Measurements from ENCODE around the gene GPC6.

The GPC6 gene

DNA sequence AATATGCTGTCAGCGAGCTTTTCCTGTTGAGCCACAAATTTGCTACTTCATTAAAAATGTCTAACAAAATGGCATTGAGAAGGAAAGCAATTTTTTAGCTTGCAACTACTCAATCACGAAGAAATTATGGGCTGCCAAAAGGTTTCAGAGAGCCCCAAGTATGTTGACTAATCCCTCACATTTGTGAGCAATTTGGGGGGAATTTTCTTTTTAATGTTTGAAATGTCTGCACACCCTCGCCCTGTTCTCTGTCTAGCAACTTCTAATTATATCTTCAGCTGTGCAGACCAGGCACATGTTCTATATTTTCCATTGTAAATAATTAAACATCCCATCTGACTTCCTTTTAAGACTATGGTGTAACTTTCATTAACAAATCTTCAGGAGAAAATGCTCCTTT lies 1060.0 kb downstream of the GPC6 start:
- Histone ChIP-seq H3K27me3 (replicated peaks in 2 of 5; ENCODE audit: control insufficient read depth in 4 of 5, insufficient read depth in 5 of 5, low read length in 4 of 5) (no peaks in the 10 kb centered on the region), H3K9me3 (ENCODE audit: control extremely low read depth in 1 of 5, control insufficient read depth in 4 of 5, insufficient read depth in 2 of 5, low read depth in 1 of 5, low read length in 4 of 5) (peaks cover 0 to 6% (median 3%) of the 10 kb centered on the region in 5 experiments), H3K4me3 (ENCODE audit: control insufficient read depth in 1 of 7, extremely low read depth in 1 of 7, insufficient read depth in 4 of 7, low read depth in 2 of 7, low read length in 6 of 7) (no peak overlapping the region), H3K27ac (ENCODE audit: insufficient read depth in 1 of 2, low read depth in 1 of 2, low read length in 2 of 2, poor library complexity in 1 of 2, severe bottlenecking in 2 of 2) (no peak overlapping the region), H3K36me3 (ENCODE audit: control insufficient read depth in 4 of 4, insufficient read depth in 4 of 4, low read length in 3 of 4) (no peaks in the 10 kb centered on the region), H3K4me1 (ENCODE audit: control extremely low read depth in 1 of 4, control insufficient read depth in 4 of 4, insufficient read depth in 4 of 4, low read length in 3 of 4) (no peaks in the 10 kb centered on the region)
- WGBS (ENCODE audit: insufficient coverage): 100% methylated on average over 1 of the region's 3 CpGs
- no peak for DNase-seq
- ChIA-PET CTCF (interaction anchor here (3.0 kb wide), 1 partner anchor 22 kb away, joined by 12 read pairs; no protein-coding TSS in a partner anchor), POLR2A (no interaction called here)

DNA sequence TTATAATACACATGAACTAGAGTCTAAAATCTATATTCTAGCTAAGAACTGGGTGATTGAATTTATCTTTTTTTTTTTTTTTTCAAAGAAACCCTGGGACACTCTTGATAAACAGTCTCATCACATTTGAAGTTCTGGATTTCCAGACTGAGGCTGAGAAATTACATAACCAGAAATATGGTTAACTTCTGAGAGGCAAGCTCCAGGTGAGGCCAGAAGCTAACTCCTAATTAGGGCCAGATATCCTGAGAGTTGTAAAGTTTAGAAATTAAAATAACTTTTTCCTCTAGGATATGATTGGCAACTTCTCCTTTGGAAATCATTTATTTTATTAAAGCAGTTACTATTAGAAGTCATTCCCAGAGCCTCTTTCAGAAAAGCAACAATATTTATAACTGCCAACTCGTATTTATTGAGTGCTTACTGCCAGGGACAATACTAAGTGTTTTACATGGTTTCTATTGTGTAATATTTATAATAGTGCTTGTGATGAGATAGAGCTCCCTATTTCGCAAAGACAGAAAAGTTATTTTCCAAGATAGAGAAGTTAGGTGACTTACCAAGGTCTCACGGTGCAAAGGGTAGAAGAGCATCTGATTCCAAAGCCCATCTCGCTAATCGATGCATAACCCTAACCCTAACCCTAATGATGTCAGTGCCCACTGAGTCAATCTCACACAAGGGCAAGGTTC lies 1065.2 kb downstream of the GPC6 start:
- DNase-seq: no peak

DNA sequence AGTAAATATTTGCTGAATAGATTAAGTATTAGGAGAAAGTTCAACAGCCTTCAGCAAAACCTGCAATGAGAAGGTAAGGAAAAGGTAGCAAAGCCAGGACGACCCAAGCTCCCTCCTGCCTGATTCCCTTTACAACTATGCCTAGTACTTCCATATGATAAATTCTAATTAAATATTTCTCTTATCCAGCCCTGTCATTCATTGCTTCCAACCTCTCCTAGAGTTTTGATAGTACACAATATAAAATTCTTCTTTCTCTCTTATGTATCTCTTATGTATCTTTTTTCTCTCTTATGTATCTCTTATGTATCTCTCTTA lies 1065.7 kb downstream of the GPC6 start:
- no peak overlapping the region for H3K27ac ChIP-seq (ENCODE audit: insufficient read depth in 1 of 2, low read depth in 1 of 2, low read length in 2 of 2, poor library complexity in 1 of 2, severe bottlenecking in 2 of 2)
- H3K4me1 ChIP-seq (ENCODE audit: control extremely low read depth in 1 of 4, control insufficient read depth in 4 of 4, insufficient read depth in 4 of 4, low read length in 3 of 4): no peaks in the 10 kb centered on the region
- no peak for DNase-seq
- ChIA-PET POLR2A (no interaction called here), CTCF (no interaction called here)
- no peaks in the 10 kb centered on the region for H3K9me3 ChIP-seq (ENCODE audit: control extremely low read depth in 1 of 5, control insufficient read depth in 4 of 5, insufficient read depth in 2 of 5, low read depth in 1 of 5, low read length in 4 of 5)
- H3K4me3 ChIP-seq (ENCODE audit: control insufficient read depth in 1 of 7, extremely low read depth in 1 of 7, insufficient read depth in 4 of 7, low read depth in 2 of 7, low read length in 6 of 7): no peak overlapping the region
- 100% methylated on average over 1 of the region's 1 CpG for WGBS (ENCODE audit: insufficient coverage)
- no peaks in the 10 kb centered on the region for H3K27me3 ChIP-seq (replicated peaks in 2 of 5; ENCODE audit: control insufficient read depth in 4 of 5, insufficient read depth in 5 of 5, low read length in 4 of 5)
- no peaks in the 10 kb centered on the region for H3K36me3 ChIP-seq (ENCODE audit: control insufficient read depth in 4 of 4, insufficient read depth in 4 of 4, low read length in 3 of 4)

More for the DNA sequence above, 1065.2 kb downstream of the GPC6 start:
- Histone ChIP-seq H3K36me3 (ENCODE audit: control insufficient read depth in 4 of 4, insufficient read depth in 4 of 4, low read length in 3 of 4) (no peaks in the 10 kb centered on the region), H3K27me3 (replicated peaks in 2 of 5; ENCODE audit: control insufficient read depth in 4 of 5, insufficient read depth in 5 of 5, low read length in 4 of 5) (no peaks in the 10 kb centered on the region), H3K27ac (ENCODE audit: insufficient read depth in 1 of 2, low read depth in 1 of 2, low read length in 2 of 2, poor library complexity in 1 of 2, severe bottlenecking in 2 of 2) (no peak overlapping the region), H3K9me3 (ENCODE audit: control extremely low read depth in 1 of 5, control insufficient read depth in 4 of 5, insufficient read depth in 2 of 5, low read depth in 1 of 5, low read length in 4 of 5) (no peaks in the 10 kb centered on the region), H3K4me1 (ENCODE audit: control extremely low read depth in 1 of 4, control insufficient read depth in 4 of 4, insufficient read depth in 4 of 4, low read length in 3 of 4) (no peaks in the 10 kb centered on the region), H3K4me3 (ENCODE audit: control insufficient read depth in 1 of 7, extremely low read depth in 1 of 7, insufficient read depth in 4 of 7, low read depth in 2 of 7, low read length in 6 of 7) (no peak overlapping the region)
- ChIA-PET CTCF (no interaction called here), POLR2A (interaction anchor here (0.6 to 0.8 kb wide), 3 partner anchors 12 to 856 kb away, joined by 3 to 6 read pairs (median 3); no protein-coding TSS in a partner anchor)
- 100% methylated on average over 1 of the region's 5 CpGs for WGBS (ENCODE audit: insufficient coverage)

DNA sequence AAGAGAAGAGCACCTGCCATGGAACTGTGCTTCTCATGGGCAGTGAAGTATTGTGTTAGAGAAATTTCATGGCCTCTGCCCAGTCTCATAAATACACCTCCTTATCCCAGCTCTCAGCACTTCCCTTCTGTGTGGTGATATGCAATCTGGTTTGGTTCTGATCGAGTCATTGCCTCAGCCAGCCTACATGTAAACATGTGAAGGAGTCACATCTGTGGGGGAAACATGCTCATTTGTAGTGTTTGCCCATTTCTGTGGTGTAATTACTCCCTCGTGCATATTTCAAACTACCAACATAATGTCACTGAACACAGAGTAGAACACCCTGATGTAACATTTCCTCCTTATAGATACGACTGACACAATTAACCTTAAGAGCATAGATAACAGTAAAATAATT lies 1069.9 kb downstream of the GPC6 start:
- H3K27me3 ChIP-seq (replicated peaks in 2 of 5; ENCODE audit: control insufficient read depth in 4 of 5, insufficient read depth in 5 of 5, low read length in 4 of 5): no peaks in the 10 kb centered on the region
- CTCF ChIA-PET: no interaction called here
- DNase-seq: peak in 2 of 3 donors; percentile 3 to 14
- no peaks in the 10 kb centered on the region for H3K9me3 ChIP-seq (ENCODE audit: control extremely low read depth in 1 of 5, control insufficient read depth in 4 of 5, insufficient read depth in 2 of 5, low read depth in 1 of 5, low read length in 4 of 5)
- no peak overlapping the region for H3K27ac ChIP-seq (ENCODE audit: insufficient read depth in 1 of 2, low read depth in 1 of 2, low read length in 2 of 2, poor library complexity in 1 of 2, severe bottlenecking in 2 of 2)
- WGBS (ENCODE audit: insufficient coverage): no CpG with 5 or more reads among the region's 3 CpGs
- H3K36me3 ChIP-seq (ENCODE audit: control insufficient read depth in 4 of 4, insufficient read depth in 4 of 4, low read length in 3 of 4): no peaks in the 10 kb centered on the region
- H3K4me3 ChIP-seq (ENCODE audit: control insufficient read depth in 1 of 7, extremely low read depth in 1 of 7, insufficient read depth in 4 of 7, low read depth in 2 of 7, low read length in 6 of 7): no peak overlapping the region
- no peaks in the 10 kb centered on the region for H3K4me1 ChIP-seq (ENCODE audit: control extremely low read depth in 1 of 4, control insufficient read depth in 4 of 4, insufficient read depth in 4 of 4, low read length in 3 of 4)
- POLR2A ChIA-PET: no interaction called here

DNA sequence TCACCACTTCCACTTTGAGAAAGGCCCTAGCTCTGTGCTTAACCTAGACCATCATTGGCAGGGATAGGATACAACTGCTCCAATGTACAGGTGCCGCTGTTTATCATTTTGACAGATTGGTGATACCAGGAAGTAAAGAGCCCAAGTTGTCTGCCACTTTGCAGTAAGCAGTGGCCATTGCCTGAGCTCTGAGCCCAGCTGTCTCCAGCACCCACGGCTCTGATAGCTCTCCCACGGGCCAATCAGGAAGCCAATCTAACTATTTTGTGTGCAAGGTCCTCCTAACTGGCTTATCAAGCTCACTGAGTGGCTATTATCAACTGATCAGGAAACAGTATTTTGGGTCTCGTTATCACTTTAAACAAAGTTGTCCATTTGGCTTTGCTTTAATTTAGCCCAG lies 1071.7 kb downstream of the GPC6 start:
- Histone ChIP-seq H3K9me3 (ENCODE audit: control extremely low read depth in 1 of 5, control insufficient read depth in 4 of 5, insufficient read depth in 2 of 5, low read depth in 1 of 5, low read length in 4 of 5) (no peaks in the 10 kb centered on the region), H3K4me1 (ENCODE audit: control extremely low read depth in 1 of 4, control insufficient read depth in 4 of 4, insufficient read depth in 4 of 4, low read length in 3 of 4) (no peaks in the 10 kb centered on the region), H3K36me3 (ENCODE audit: control insufficient read depth in 4 of 4, insufficient read depth in 4 of 4, low read length in 3 of 4) (no peaks in the 10 kb centered on the region), H3K27me3 (replicated peaks in 2 of 5; ENCODE audit: control insufficient read depth in 4 of 5, insufficient read depth in 5 of 5, low read length in 4 of 5) (no peaks in the 10 kb centered on the region), H3K27ac (ENCODE audit: insufficient read depth in 1 of 2, low read depth in 1 of 2, low read length in 2 of 2, poor library complexity in 1 of 2, severe bottlenecking in 2 of 2) (no peak overlapping the region), H3K4me3 (ENCODE audit: control insufficient read depth in 1 of 7, extremely low read depth in 1 of 7, insufficient read depth in 4 of 7, low read depth in 2 of 7, low read length in 6 of 7) (no peak overlapping the region)
- ChIA-PET CTCF (no interaction called here), POLR2A (no interaction called here)
- WGBS (ENCODE audit: insufficient coverage): 85% methylated on average over 3 of the region's 4 CpGs
- DNase-seq: no peak

DNA sequence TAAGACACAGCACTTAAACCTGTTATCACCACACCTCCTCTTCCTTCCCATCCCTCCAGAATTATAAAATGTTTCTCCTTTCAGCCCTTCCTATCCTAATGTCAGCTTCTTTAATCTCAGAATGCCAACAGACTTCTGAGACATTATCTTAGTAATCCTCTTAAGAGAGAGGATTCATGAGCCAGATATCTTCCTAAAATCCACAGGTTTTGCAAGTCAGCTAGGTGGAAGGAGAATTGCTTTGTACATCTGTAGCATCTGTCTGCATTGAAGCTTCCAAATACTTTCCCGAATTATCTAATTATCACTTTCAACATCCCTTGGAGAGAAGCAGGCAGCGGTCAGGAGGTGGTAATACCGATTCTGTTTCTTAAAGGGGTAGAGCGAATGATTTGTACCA lies 1073.8 kb downstream of the GPC6 start:
- DNase-seq: no peak
- ChIA-PET CTCF (interaction anchor here (1.2 kb wide), 1 partner anchor 10 kb away, joined by 3 read pairs; no protein-coding TSS in a partner anchor), POLR2A (no interaction called here)
- Histone ChIP-seq H3K36me3 (ENCODE audit: control insufficient read depth in 4 of 4, insufficient read depth in 4 of 4, low read length in 3 of 4) (no peaks in the 10 kb centered on the region), H3K27ac (ENCODE audit: insufficient read depth in 1 of 2, low read depth in 1 of 2, low read length in 2 of 2, poor library complexity in 1 of 2, severe bottlenecking in 2 of 2) (no peak overlapping the region), H3K9me3 (ENCODE audit: control extremely low read depth in 1 of 5, control insufficient read depth in 4 of 5, insufficient read depth in 2 of 5, low read depth in 1 of 5, low read length in 4 of 5) (no peaks in the 10 kb centered on the region), H3K27me3 (replicated peaks in 2 of 5; ENCODE audit: control insufficient read depth in 4 of 5, insufficient read depth in 5 of 5, low read length in 4 of 5) (no peaks in the 10 kb centered on the region), H3K4me1 (ENCODE audit: control extremely low read depth in 1 of 4, control insufficient read depth in 4 of 4, insufficient read depth in 4 of 4, low read length in 3 of 4) (no peaks in the 10 kb centered on the region), H3K4me3 (ENCODE audit: control insufficient read depth in 1 of 7, extremely low read depth in 1 of 7, insufficient read depth in 4 of 7, low read depth in 2 of 7, low read length in 6 of 7) (no peak overlapping the region)
- WGBS (ENCODE audit: insufficient coverage): 93% methylated on average over 3 of the region's 4 CpGs

DNA sequence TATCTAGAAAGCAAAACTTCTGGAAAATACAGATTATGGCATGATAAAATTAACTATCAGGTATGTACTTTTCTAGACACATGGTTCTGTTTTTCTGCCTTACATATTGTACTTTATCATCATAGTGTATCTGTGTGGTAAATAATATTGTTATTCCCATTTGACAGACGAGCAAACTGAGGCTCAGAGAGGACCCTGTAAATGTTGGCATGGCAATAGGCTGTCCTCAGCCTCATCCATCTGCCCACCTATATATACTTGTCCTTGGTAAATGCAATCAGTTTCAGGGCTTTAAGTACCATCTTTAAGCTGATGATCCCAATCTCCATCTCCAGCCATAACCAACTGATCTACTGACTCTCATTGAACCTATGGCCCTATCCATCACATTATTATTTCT lies 1074.9 kb downstream of the GPC6 start:
- ChIA-PET CTCF (no interaction called here), POLR2A (no interaction called here)
- no peaks in the 10 kb centered on the region for H3K36me3 ChIP-seq (ENCODE audit: control insufficient read depth in 4 of 4, insufficient read depth in 4 of 4, low read length in 3 of 4)
- H3K4me1 ChIP-seq (ENCODE audit: control extremely low read depth in 1 of 4, control insufficient read depth in 4 of 4, insufficient read depth in 4 of 4, low read length in 3 of 4): no peaks in the 10 kb centered on the region
- no peaks in the 10 kb centered on the region for H3K9me3 ChIP-seq (ENCODE audit: control extremely low read depth in 1 of 5, control insufficient read depth in 4 of 5, insufficient read depth in 2 of 5, low read depth in 1 of 5, low read length in 4 of 5)
- H3K27me3 ChIP-seq (replicated peaks in 2 of 5; ENCODE audit: control insufficient read depth in 4 of 5, insufficient read depth in 5 of 5, low read length in 4 of 5): no peaks in the 10 kb centered on the region
- no peak overlapping the region for H3K4me3 ChIP-seq (ENCODE audit: control insufficient read depth in 1 of 7, extremely low read depth in 1 of 7, insufficient read depth in 4 of 7, low read depth in 2 of 7, low read length in 6 of 7)
- no peak overlapping the region for H3K27ac ChIP-seq (ENCODE audit: insufficient read depth in 1 of 2, low read depth in 1 of 2, low read length in 2 of 2, poor library complexity in 1 of 2, severe bottlenecking in 2 of 2)
- DNase-seq: no peak
- WGBS (ENCODE audit: insufficient coverage): no CpG with 5 or more reads among the region's 1 CpG

Measured in common myeloid progenitor, CD34-positive (primary cell).